ENCODE measurements around the gene SLC6A19.

The SLC6A19 gene

GRCh38 chr5:1202798-1203185 lies 1.4 kb downstream of the SLC6A19 start:
- no peaks in the 10 kb centered on the region for H3K27me3 ChIP-seq (ENCODE audit: insufficient read depth, low read depth, severe bottlenecking)
- H3K27ac ChIP-seq = no peak overlapping the region
- no peak overlapping the region for H3K4me3 ChIP-seq (ENCODE audit: low read depth, low read length)
- no peaks in the 10 kb centered on the region for H3K9me3 ChIP-seq (ENCODE audit: severe bottlenecking)
- H3K36me3 ChIP-seq = no peaks in the 10 kb centered on the region
- TF ChIP-seq CTCF (IDR thresholded peaks at IDR 0.05; ENCODE audit: low read depth, low read length) = no peak
- no peak for DNase-seq

DNA sequence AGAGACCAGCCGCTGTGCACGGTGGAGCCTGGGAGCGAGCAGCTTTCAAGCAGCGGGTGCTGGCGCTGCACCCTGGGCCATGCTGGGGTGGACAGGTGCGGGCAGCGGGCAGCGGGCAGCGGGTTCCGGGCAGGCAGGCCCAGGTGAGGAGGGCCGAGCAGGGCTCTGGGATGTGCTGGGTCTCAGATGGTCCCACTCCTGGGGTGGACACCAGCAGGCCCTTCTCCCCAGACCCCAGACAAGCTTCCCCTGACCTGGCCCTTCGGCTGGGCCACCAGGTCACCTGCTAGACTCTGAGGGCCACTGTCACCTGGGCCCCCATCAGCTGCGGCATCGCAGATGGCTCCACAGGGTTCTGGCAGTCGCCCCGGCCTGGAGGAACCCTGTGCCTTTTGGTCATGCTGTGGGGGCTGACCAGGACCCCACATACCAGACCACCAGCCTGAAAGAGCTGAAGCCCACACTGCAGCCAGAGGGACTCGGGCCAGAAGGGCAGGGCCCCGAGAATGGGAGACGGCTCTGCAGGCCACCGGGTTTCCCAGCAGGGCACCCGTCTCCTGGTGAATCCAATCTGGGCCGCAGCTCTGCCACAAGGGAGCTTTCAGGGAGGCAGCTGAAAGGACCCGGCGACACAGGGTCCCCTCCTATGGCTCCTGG lies 2.0 kb downstream of the SLC6A19 start:
- Histone ChIP-seq H3K9me3 (ENCODE audit: severe bottlenecking) (no peaks in the 10 kb centered on the region), H3K36me3 (no peaks in the 10 kb centered on the region), H3K4me3 (ENCODE audit: low read depth, low read length) (no peak overlapping the region), H3K27ac (no peak overlapping the region), H3K27me3 (ENCODE audit: insufficient read depth, low read depth, severe bottlenecking) (no peaks in the 10 kb centered on the region)
- DNase-seq = no peak
- no peak for TF ChIP-seq CTCF (IDR thresholded peaks at IDR 0.05; ENCODE audit: low read depth, low read length)

DNA sequence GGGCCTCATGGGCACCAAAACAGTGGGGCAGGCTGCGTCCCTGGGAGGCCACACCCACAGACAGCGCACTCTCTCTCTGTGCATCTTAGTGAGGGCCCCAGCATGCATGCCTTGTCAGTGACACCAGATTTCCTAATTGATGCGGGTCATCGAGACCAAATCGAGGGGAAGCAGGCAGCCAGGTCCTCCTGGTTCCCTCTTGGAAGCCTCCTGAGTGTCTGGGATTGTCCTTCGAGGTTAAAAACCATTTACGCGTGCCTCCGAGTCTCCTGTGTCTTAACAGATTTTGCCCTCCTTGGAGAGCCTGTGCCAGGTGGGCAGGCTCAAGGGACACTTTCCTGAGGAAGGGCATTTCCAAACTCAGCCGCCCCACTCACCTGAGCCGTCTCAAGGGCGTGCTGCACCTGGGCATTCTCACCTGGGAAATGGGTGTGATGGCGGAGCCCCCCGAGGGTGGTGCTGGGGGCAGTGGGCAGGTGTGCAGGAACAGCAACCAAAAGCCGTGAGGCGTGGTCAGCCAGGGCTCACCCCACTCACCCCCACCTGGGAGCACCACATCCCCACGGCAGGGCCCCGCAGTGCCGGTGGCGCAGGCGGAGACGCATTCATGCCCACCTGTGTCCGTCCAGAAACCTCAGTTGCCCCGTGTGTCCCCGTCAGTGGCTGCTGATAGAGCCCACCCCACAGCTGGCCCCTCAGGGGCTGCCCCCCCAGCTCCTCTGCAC lies 2.7 kb downstream of the SLC6A19 start:
- no peak for TF ChIP-seq CTCF (IDR thresholded peaks at IDR 0.05; ENCODE audit: low read depth, low read length)
- H3K27me3 ChIP-seq (ENCODE audit: insufficient read depth, low read depth, severe bottlenecking) = no peaks in the 10 kb centered on the region
- peak overlapping the region; percentile 30 for H3K27ac ChIP-seq
- DNase-seq = no peak
- no peak overlapping the region for H3K4me3 ChIP-seq (ENCODE audit: low read depth, low read length)
- H3K36me3 ChIP-seq = no peaks in the 10 kb centered on the region
- no peaks in the 10 kb centered on the region for H3K9me3 ChIP-seq (ENCODE audit: severe bottlenecking)

- peak; percentile 79 for DNase-seq
- H3K36me3 ChIP-seq = no peaks in the 10 kb centered on the region
Measured at GRCh38 chr5:1204693-1205242, 3.4 kb downstream of the SLC6A19 start.

More at GRCh38 chr5:1204693-1205242, 3.4 kb downstream of the SLC6A19 start:
- peak; percentile 82 for TF ChIP-seq CTCF (IDR thresholded peaks at IDR 0.05; ENCODE audit: low read depth, low read length)
- no peaks in the 10 kb centered on the region for H3K27me3 ChIP-seq (ENCODE audit: insufficient read depth, low read depth, severe bottlenecking)
- no peaks in the 10 kb centered on the region for H3K9me3 ChIP-seq (ENCODE audit: severe bottlenecking)
- H3K27ac ChIP-seq = peak overlapping the region; percentile 30
- H3K4me3 ChIP-seq (ENCODE audit: low read depth, low read length) = no peak overlapping the region

All from WERI-Rb-1 (cell line).